NK-92 (cell line): ENCODE data around the gene FOXQ1.

ENCODE experiments used
- DNase-seq: peaks from one replicate; lab custom pipeline; 2025; ENCODE audit not compliant: unreplicated experiment; lab: John Stamatoyannopoulos, UW

The FOXQ1 gene

GRCh38 chr6:1290086-1290485, 21.8 kb upstream of the FOXQ1 start:
- no peak for DNase-seq

GRCh38 chr6:1290805-1291204, 21.1 kb upstream of the FOXQ1 start:
- DNase-seq, result no peak

GRCh38 chr6:1291381-1291780, 20.5 kb upstream of the FOXQ1 start:
- DNase-seq, result no peak

- no peak for DNase-seq
Observed at GRCh38 chr6:1295420-1295819, 16.5 kb upstream of the FOXQ1 start.

GRCh38 chr6:1296079-1296478, 15.8 kb upstream of the FOXQ1 start:
- DNase-seq, result no peak

GRCh38 chr6:1296542-1296941, 15.4 kb upstream of the FOXQ1 start:
- DNase-seq, result no peak

- DNase-seq, result no peak
Observed at GRCh38 chr6:1297746-1298145, 14.2 kb upstream of the FOXQ1 start.

GRCh38 chr6:1298768-1299167, 13.1 kb upstream of the FOXQ1 start:
- no peak for DNase-seq

GRCh38 chr6:1306133-1306532, 5.8 kb upstream of the FOXQ1 start:
- DNase-seq, result no peak

GRCh38 chr6:1309366-1309765, 2.5 kb upstream of the FOXQ1 start:
- DNase-seq, result no peak

GRCh38 chr6:1310628-1311399, 1.1 kb upstream of the FOXQ1 start:
- no peak for DNase-seq

GRCh38 chr6:1312203-1312472, 240 bp downstream of the FOXQ1 start:
- no peak for DNase-seq

GRCh38 chr6:1312473-1313367, 822 bp downstream of the FOXQ1 start:
- no peak for DNase-seq

- no peak for DNase-seq
Observed at GRCh38 chr6:1313384-1313766, 1.5 kb downstream of the FOXQ1 start.

GRCh38 chr6:1313767-1314503, 2.0 kb downstream of the FOXQ1 start:
- DNase-seq, result no peak

GRCh38 chr6:1314617-1315016, 2.7 kb downstream of the FOXQ1 start:
- DNase-seq, result no peak

- no peak for DNase-seq
Observed at GRCh38 chr6:1315201-1315559, 3.3 kb downstream of the FOXQ1 start.

GRCh38 chr6:1315560-1316386, 3.9 kb downstream of the FOXQ1 start:
- no peak for DNase-seq

GRCh38 chr6:1316489-1316971, 4.6 kb downstream of the FOXQ1 start:
- DNase-seq, result no peak

GRCh38 chr6:1317302-1317815, 5.5 kb downstream of the FOXQ1 start:
- DNase-seq, result no peak

GRCh38 chr6:1318036-1318435, 6.1 kb downstream of the FOXQ1 start:
- no peak for DNase-seq
